Mucosa of stomach (tissue), 1 donor: Measurements from ENCODE around the gene DNAI2.

ENCODE experiments used
- H3K27me3 ChIP-seq: one replicate; pipeline ENCODE4 v1.7.0; 2013; ENCODE audit warnings: mild to moderate bottlenecking, low read length; ENCODE audit not compliant: control insufficient read depth, insufficient read depth
- H3K36me3 ChIP-seq: one replicate; pipeline ENCODE4 v1.7.0; 2013; ENCODE audit warnings: low read length; ENCODE audit not compliant: control insufficient read depth, insufficient read depth
- H3K4me1 ChIP-seq: one replicate; pipeline ENCODE4 v1.7.0; 2013; ENCODE audit warnings: mild to moderate bottlenecking, low read length; ENCODE audit not compliant: control insufficient read depth, insufficient read depth
- H3K4me3 ChIP-seq: one replicate; pipeline ENCODE4 v1.7.0; 2013; ENCODE audit warnings: low read length
- H3K9ac ChIP-seq: one replicate; pipeline ENCODE4 v1.7.0; 2013; ENCODE audit warnings: mild to moderate bottlenecking, low read length, moderate library complexity
- H3K9me3 ChIP-seq: one replicate; pipeline ENCODE4 v1.7.0; 2013; ENCODE audit warnings: mild to moderate bottlenecking, low read length, moderate library complexity; ENCODE audit not compliant: control insufficient read depth
- donor health status: Pancreatic carcinoma.

DNAI2 gene

DNA sequence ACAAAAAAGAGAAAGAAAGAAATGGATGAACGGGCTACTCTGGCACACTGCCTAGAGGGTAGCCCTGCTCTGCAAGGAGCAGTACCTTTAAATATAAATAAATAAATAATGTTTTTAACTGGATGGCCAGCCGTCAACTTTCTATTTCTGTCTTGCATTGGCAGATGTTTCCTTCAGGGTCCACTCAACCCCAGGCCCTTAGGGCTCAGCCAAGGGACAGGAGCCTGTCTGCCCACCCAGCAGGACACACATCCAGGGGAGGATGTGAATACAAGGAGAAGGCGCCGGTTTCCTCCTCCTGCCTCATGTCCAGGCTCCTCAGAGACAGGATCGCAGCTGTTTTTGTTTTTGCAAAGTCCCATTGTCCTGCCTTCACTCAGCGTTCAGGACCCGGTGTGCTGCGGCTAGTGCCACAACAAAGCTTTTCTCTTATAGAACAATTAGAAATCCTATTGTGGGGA is 38.1 kb upstream of the DNAI2 start:
- Histone ChIP-seq H3K9ac (no peak overlapping the region), H3K4me3 (no peak overlapping the region), H3K27me3 (peaks cover 3% of the 10 kb centered on the region), H3K9me3 (no peaks in the 10 kb centered on the region), H3K36me3 (no peaks in the 10 kb centered on the region), H3K4me1 (no peaks in the 10 kb centered on the region)

DNA sequence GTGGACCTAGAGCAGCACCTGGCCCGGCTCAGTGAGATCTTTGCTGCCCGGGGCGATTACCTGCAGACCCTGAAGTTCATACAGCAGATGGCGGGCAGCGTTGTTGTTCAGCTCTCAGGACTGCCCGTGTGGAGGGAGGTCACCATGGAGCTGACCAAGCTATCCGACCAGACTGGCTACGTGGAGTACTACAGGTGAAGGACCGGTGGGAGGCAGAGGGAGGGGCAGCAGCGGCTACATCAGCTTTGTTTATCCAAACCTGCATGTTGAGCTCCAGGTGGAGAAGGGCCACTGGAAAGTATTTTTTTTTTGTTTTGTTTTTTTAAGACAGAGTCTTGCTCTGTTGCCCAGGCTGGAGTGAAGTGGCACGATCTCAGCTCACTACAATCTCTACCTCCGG is 36.7 kb upstream of the DNAI2 start:
- no peak overlapping the region for H3K9ac ChIP-seq
- no peaks in the 10 kb centered on the region for H3K4me1 ChIP-seq
- H3K36me3 ChIP-seq = no peaks in the 10 kb centered on the region
- H3K27me3 ChIP-seq = peaks cover 3% of the 10 kb centered on the region
- no peaks in the 10 kb centered on the region for H3K9me3 ChIP-seq
- no peak overlapping the region for H3K4me3 ChIP-seq

DNA sequence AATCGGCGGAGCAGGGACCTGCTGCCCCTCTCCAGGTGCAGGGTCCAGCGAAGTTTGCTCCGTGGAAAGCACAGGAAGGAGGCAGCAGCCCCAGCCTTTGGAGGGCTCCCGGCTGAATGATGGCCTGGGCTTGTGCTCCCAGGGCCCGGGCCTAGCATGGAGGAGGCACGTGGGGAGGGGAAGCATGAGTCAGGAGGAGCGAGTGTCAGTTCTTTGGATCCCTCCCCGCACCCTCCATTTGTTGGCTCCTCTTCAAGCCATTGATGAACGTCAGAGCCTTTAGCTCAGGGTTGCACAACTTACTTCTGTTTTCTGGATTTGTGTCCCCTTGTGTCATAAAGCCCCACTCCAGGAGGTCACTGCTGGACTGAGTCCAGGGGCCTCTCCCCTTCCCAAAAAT is 34.9 kb upstream of the DNAI2 start:
- Histone ChIP-seq H3K9me3 (no peaks in the 10 kb centered on the region), H3K36me3 (no peaks in the 10 kb centered on the region), H3K4me3 (no peak overlapping the region), H3K4me1 (no peaks in the 10 kb centered on the region), H3K9ac (no peak overlapping the region), H3K27me3 (peaks cover 3% of the 10 kb centered on the region)

DNA sequence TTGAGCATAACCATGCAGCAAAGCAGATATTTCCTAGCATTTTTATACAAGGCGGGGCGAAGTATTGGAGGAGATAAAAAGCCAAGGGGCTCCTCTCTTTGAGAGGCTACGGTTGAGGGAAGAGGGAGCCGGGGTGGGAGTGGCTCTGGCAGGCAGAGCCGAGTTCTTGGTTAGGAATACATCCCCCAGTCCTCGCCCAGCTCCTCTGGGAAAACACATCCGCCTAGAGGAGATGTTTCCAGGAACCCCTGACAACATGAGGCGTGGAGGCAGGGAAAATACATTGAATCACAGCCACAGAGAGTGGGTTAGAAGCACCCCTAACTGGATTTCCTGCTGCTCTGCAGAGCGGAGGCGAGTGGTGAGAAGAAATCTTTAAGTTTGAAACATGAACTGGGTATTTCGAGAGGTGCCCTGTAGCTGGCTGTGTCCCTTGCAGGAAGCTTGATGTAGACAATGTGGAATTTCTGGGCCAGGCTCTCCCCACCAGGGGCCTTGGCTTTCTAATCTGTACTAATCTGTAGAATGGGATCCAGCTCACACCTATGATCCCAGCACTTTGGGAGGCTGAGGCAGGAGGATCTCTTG is 33.3 kb upstream of the DNAI2 start:
- H3K9me3 ChIP-seq = no peaks in the 10 kb centered on the region
- H3K4me3 ChIP-seq = no peak overlapping the region
- H3K4me1 ChIP-seq = no peaks in the 10 kb centered on the region
- no peak overlapping the region for H3K9ac ChIP-seq
- peaks cover 3% of the 10 kb centered on the region for H3K27me3 ChIP-seq
- H3K36me3 ChIP-seq = no peaks in the 10 kb centered on the region

DNA sequence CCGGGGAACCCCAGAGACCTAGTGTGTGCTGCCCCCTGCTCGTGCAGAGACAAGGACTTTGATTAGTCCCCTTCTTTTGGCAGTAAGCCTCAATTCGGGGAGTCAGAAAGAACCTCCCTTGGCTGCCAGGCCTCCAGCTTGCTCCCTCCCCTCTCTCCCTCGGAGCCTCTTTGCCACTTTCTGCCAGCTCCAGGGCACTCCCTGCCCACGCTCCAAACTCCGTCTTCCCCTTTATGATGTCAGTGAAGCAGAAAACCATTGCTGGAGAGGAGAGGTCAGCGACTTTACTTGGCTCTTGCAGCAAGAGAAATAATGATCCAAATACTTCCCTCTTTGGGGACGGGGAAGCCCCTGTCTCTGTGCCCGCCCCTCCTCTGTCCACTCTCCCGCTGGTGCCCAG is 32.6 kb upstream of the DNAI2 start:
- no peak overlapping the region for H3K4me3 ChIP-seq
- no peaks in the 10 kb centered on the region for H3K4me1 ChIP-seq
- no peaks in the 10 kb centered on the region for H3K9me3 ChIP-seq
- H3K36me3 ChIP-seq = no peaks in the 10 kb centered on the region
- peaks cover 3% of the 10 kb centered on the region for H3K27me3 ChIP-seq
- no peak overlapping the region for H3K9ac ChIP-seq

DNA sequence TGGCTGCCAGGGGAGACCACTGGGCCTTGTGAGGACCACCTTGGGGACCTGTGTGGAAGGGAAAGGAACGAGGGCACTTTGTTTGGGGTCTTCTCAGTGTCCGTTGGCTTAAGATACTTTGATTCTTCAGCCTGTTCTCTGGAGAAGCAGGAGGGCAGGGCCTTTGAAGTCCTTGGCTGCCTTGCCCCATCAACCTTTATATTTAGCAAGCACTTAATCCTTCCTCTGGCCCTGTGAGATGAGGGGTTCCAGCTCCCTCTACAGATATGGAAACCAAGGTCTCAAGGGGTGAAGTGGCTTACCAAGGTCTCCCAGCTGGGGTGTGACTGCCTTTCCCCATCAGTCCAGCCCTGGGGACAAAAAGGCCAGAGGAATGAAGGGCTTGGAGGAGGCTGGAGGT is 32.2 kb upstream of the DNAI2 start:
- no peak overlapping the region for H3K9ac ChIP-seq
- H3K27me3 ChIP-seq = peaks cover 3% of the 10 kb centered on the region

DNA sequence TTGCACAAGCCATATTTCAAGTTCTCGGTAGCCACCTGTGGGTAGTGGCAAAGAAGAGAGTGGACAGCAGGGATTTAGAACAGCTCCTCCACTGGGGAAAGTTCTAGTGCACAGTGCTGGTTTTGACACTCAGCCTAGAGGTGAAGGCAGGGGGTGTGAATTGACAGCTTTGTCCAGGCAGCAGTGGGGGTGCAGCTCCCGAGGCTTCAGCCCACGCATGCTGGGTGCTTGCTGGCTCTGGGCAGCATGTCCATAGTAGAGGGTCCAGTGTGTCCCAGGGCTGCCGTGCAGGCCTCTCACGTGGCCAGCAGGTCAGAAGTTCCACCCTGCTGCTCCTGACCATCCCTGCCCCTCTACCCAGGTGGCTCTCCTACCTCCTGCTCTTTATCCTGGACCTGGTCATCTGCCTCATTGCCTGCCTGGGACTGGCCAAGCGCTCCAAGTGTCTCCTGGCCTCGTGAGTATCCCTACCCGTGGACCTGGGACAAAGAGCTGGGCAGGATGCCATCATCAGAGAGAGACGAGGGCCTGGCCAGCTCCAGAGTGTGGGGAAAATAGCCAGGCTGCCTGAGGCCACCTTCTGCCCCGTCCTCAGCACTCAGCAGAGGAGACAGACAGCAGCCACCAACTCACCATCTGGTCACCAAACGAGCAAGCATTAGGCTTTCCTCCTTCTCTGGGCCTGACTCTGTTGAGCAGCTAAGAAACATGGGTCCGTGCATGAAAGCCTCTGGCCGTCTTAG is 30.9 kb upstream of the DNAI2 start:
- no peaks in the 10 kb centered on the region for H3K9me3 ChIP-seq
- H3K27me3 ChIP-seq = peaks cover 3% of the 10 kb centered on the region
- H3K9ac ChIP-seq = no peak overlapping the region
- no peaks in the 10 kb centered on the region for H3K4me1 ChIP-seq
- H3K36me3 ChIP-seq = no peaks in the 10 kb centered on the region
- H3K4me3 ChIP-seq = no peak overlapping the region

More for the DNA sequence above, 32.2 kb upstream of the DNAI2 start:
- Histone ChIP-seq H3K4me3 (no peak overlapping the region), H3K36me3 (no peaks in the 10 kb centered on the region), H3K4me1 (no peaks in the 10 kb centered on the region), H3K9me3 (no peaks in the 10 kb centered on the region)

DNA sequence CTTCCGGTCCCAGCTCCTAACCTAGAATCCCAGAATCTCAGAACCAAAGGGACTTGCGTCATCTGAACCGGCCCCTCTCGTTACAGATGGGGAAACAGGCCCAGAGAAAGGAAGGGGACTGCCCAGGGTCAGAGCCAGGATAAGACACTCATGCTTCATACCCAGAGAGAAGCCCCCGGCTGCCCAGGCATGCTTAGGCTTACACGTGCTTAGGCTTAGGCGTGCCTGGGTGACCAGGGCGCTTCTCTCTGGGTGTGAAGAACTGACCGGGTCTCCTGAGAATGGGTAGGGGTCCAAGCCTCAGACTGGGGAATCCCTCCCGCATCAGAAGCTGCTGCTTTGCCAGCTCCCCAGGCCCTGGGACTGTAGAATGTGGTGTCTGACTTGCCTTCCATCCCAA is 29.9 kb upstream of the DNAI2 start:
- Histone ChIP-seq H3K27me3 (peaks cover 3% of the 10 kb centered on the region), H3K4me3 (no peak overlapping the region), H3K9me3 (no peaks in the 10 kb centered on the region), H3K36me3 (no peaks in the 10 kb centered on the region), H3K4me1 (no peaks in the 10 kb centered on the region), H3K9ac (no peak overlapping the region)

DNA sequence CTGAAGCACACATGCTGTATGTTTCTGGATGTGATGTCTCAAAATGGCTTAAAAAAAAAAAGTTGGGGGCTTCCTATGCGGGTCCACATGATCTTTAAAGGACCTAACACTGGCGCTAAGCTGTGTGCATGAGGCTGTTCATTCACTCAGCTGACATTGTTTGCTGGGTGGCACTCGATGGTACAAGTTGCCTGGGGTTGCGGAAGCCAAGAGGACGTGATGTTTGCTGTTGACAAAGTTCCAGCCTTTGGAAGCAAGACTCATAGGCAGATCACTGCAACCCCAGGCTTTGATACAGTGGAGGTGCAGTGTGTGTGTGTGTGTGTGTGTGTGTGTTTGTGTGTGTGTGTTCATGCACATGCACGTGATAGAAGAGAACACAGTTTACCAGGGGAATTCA is 29.5 kb upstream of the DNAI2 start:
- Histone ChIP-seq H3K9ac (no peak overlapping the region), H3K36me3 (no peaks in the 10 kb centered on the region), H3K4me1 (no peaks in the 10 kb centered on the region), H3K4me3 (no peak overlapping the region), H3K9me3 (no peaks in the 10 kb centered on the region), H3K27me3 (peaks cover 2% of the 10 kb centered on the region)

DNA sequence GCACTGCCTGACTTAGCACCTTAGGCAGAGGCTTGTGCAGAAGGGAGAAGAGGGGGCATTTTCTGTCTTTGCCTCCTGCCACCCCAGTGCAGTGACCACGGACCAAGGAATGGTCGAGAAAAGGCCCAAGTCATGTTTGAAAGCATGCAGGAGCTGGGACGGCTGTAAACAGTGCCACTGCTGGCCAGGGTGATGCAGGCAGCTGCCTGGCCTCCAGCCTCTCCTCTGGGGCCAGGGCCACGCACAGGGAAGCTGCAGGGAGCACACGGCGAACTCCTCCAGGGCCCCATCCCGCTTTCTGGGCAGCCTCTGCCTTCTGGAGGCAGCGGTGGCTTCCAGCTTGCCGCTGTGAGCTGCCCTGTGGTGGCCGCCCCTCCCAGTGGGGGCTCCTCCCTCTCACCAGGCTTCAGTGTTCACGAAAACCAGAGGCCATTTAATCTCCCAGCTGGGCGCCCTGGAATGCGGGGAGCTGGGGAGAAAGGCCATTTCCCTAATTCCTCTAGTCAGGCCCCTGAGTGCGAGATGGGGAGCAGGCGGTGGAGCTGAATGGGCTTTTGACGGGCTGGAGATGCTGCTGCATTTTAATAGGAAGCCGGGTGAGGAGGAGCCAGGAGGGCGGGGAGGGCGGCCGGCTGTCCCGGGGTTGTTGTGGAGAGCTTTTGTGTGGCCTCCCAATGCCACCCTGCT is 28.7 kb upstream of the DNAI2 start:
- Histone ChIP-seq H3K36me3 (no peaks in the 10 kb centered on the region), H3K27me3 (no peaks in the 10 kb centered on the region), H3K9ac (no peak overlapping the region), H3K9me3 (no peaks in the 10 kb centered on the region), H3K4me3 (no peak overlapping the region), H3K4me1 (no peaks in the 10 kb centered on the region)

DNA sequence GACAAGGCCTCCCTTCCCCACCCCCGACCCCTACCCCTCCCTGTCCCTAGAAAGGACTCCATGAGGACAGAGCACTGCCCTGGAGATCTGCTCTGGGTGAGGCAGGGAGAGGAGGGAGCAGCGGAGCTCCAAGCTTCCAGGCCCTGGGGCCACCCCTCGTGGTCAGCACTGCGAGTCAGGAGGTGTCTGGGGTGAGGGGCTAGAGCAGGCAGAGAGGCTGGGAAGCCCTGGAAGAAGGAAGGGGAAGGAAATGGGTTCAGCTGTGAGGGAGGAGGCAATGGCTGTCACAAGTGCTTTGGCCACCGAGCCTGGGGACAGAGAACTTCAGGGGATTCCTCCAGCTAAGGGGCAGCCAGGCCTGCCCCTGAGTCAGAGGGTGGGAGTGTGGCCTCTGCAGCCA is 28.2 kb upstream of the DNAI2 start:
- H3K27me3 ChIP-seq = no peaks in the 10 kb centered on the region
- H3K9ac ChIP-seq = no peak overlapping the region
- no peaks in the 10 kb centered on the region for H3K4me1 ChIP-seq
- H3K36me3 ChIP-seq = no peaks in the 10 kb centered on the region
- H3K4me3 ChIP-seq = no peak overlapping the region
- no peaks in the 10 kb centered on the region for H3K9me3 ChIP-seq

DNA sequence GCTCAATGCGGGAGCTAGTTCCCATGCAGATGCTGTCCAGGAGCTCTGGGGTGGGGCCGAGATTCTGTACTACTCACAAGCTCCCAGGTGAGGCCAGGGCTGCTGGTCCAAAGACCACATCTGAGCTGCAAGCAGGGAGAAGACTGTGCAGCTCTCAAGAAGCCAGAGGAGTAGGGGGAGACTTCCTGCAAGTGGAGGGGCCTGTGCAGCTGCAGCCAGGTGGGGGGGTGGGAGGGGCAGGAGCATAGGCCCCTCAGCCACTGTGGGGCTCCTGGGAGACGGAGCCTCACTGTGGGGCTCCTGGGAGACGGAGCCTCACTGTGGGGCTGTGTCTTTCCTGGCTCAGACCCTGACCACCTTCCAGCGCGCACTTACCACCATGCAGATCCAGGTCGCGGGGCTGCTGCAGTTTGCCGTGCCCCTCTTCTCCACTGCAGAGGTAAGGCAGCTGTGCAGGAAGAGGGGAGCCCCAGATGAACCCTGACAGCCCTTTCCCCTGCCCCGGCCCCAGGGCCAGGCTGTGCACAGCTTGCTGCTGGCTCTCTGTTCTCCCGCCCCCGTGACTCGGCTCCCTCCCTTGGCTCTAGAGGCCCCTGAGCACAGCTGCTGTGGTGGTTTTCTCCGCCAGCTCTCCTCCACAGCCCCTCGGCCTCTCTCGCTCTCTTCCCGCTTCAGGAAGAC is 24.3 kb upstream of the DNAI2 start:
- H3K9me3 ChIP-seq = no peaks in the 10 kb centered on the region
- no peaks in the 10 kb centered on the region for H3K36me3 ChIP-seq
- no peak overlapping the region for H3K4me3 ChIP-seq
- no peaks in the 10 kb centered on the region for H3K4me1 ChIP-seq
- H3K9ac ChIP-seq = no peak overlapping the region
- no peaks in the 10 kb centered on the region for H3K27me3 ChIP-seq
